Naive B cell (primary cell): ENCODE results near the gene C20orf202. TPM values are rescaled to one million over a fixed set of nuclear protein-coding genes. Genes with fewer than 3 reads are reported as not detected.
A peak's percentile ranks its signal among the peaks of the same experiment; 100 is the strongest.

Experiments
- ATAC-seq, 2 donors: fragments of 150-1000 bp; cut with Tn5 transposase; 2 replicates each; pipeline ENCODE4 v1.10.0; 2021; ENCODE audit warnings: low read depth in 2 of 2, mild to moderate bottlenecking in 2 of 2, moderate library complexity in 2 of 2
- DNase-seq: peaks from one replicate; pipeline ENCODE4 v3.0.0; 2022
- H3K27ac Mint-ChIP-seq, 6 donors: one replicate each; pipeline ENCODE4 v1.8.0; 2020 to 2022; ENCODE audit warnings: mild to moderate bottlenecking in 6 of 6, mixed read lengths in 6 of 6, moderate library complexity in 5 of 6, inconsistent platforms in 2 of 6
- H3K27me3 Mint-ChIP-seq, 3 donors: one replicate each; pipeline ENCODE4 v1.8.0; 2021 to 2022; ENCODE audit warnings: mixed read lengths in 3 of 3, mild to moderate bottlenecking in 1 of 3
- H3K36me3 Mint-ChIP-seq, 2 donors: one replicate each; pipeline ENCODE4 v1.8.0; 2020 to 2022; ENCODE audit warnings: mixed read lengths in 2 of 2, inconsistent platforms in 1 of 2, mild to moderate bottlenecking in 1 of 2
- H3K4me1 Mint-ChIP-seq, 3 donors: one replicate each; pipeline ENCODE4 v1.8.0; 2020 to 2022; ENCODE audit warnings: mixed read lengths in 3 of 3, inconsistent platforms in 1 of 3, mild to moderate bottlenecking in 1 of 3, moderate library complexity in 1 of 3
- H3K4me3 Mint-ChIP-seq, 8 donors: one replicate each; pipeline ENCODE4 v1.8.0; 2020 to 2022; ENCODE audit warnings: mild to moderate bottlenecking in 8 of 8, mixed read lengths in 8 of 8, moderate library complexity in 8 of 8, inconsistent platforms in 2 of 8
- H3K9me3 Mint-ChIP-seq, 7 donors: one replicate each; pipeline ENCODE4 v1.8.0; 2020 to 2022; ENCODE audit warnings: mixed read lengths in 7 of 7, mild to moderate bottlenecking in 5 of 7, inconsistent platforms in 2 of 7, moderate library complexity in 1 of 7
- polyA plus RNA-seq, 6 donors: library from polyadenylated mRNA; unstranded; fragments of 300-500 nt; fragmentation: Illumina TruSeq; gene quantifications; one replicate each; pipeline ENCODE4 v1.2.3, GENCODE V29; 2021; ENCODE audit warnings: low read depth in 6 of 6

Gene C20orf202
- polyA plus RNA-seq, 6 donors from 2014 or later = 0.41 TPM; not detected in 5

DNA sequence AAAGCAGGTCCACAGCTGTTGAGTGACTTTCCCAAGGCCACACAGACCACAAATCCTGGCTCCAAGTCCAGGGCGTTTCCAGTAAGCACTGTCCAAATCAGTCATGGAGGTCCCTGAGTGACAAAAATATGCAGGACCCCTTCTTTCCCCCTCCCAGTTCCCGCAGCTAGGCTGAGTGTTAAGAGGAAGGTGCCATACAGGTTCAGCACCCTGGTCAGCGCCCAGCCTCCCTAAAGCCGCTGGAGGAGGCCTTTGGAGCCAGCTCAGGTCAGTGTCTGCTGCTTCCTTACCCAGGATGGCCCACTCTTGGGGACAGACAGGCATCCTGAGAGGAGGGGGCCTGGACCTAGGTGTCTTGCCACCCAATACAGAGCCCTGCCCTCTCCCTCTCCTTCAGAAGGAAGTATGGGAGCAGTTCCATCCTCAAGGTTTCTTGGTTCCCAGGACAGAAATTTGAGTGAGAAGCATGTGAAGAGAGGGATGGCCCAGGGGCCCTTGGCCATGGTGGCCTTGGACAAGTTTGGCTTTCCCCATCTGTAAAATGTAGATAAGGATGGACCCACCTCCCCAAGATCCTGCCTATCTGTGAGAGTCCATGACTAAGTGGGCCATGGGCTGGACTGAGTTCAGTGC is 31.7 kb upstream of the C20orf202 start:
- H3K27ac Mint-ChIP-seq = no peak overlapping the region
- H3K36me3 Mint-ChIP-seq = peaks cover 30 to 55% of the 10 kb centered on the region in 2 donors
- no peaks in the 10 kb centered on the region for H3K9me3 Mint-ChIP-seq
- peak overlapping the region in 1 of 8 donors; percentile 57 for H3K4me3 Mint-ChIP-seq
- DNase-seq (no peak), ATAC-seq (no peak)
- peaks cover 0 to 5% (median 4%) of the 10 kb centered on the region in 3 donors for H3K4me1 Mint-ChIP-seq
- H3K27me3 Mint-ChIP-seq = no peaks in the 10 kb centered on the region

DNA sequence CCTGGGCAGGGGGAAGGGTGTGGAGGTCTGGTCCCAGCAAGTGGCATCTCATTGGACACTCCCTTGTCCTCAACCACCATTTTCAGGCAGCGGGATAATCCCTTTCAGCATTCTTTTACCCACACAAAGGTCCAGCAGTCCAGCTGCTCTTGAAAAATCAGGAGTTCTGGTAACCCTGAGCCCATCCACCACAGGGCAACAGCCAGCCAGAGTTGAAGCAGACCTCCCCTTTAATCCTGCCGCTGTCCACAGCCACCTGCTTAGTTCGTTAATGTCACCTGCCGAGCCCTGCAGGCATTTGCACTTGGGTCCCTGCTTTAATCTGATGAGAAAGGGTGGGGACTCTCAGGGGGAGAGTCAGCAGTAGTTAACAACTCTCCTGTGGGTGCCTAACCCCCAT is 29.6 kb upstream of the C20orf202 start:
- Mint-ChIP-seq H3K27ac (no peak overlapping the region), H3K36me3 (peaks cover 17 to 39% of the 10 kb centered on the region in 2 donors), H3K27me3 (no peaks in the 10 kb centered on the region), H3K4me3 (no peak overlapping the region), H3K9me3 (no peaks in the 10 kb centered on the region), H3K4me1 (peaks cover 0 to 5% (median 4%) of the 10 kb centered on the region in 3 donors)
- DNase-seq (no peak), ATAC-seq (no peak)

DNA sequence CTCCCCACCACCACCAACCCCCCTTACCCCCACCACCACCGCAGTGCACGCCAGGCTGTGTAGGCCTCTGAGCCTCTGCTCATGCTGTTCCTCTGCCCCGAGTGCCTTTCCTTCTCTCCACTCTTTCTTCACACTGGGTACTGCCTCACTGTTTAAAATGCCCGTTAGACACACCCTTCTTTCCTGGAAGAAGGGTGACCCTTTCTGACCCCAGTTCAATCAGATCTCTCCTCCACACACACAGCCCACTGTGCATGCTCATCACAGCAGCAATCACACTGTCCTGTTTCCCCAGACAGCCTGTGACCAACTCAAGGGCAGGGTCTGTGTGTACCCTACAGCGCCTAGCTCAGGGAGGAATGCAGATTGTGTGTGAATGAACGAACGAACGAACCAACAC is 28.5 kb upstream of the C20orf202 start:
- Mint-ChIP-seq H3K9me3 (no peaks in the 10 kb centered on the region), H3K36me3 (peaks cover 15 to 28% of the 10 kb centered on the region in 2 donors), H3K4me3 (no peak overlapping the region), H3K27ac (peak overlapping the region in 1 of 6 donors; percentile 16), H3K4me1 (peaks cover 0 to 5% (median 4%) of the 10 kb centered on the region in 3 donors), H3K27me3 (no peaks in the 10 kb centered on the region)
- ATAC-seq (no peak), DNase-seq (no peak)

DNA sequence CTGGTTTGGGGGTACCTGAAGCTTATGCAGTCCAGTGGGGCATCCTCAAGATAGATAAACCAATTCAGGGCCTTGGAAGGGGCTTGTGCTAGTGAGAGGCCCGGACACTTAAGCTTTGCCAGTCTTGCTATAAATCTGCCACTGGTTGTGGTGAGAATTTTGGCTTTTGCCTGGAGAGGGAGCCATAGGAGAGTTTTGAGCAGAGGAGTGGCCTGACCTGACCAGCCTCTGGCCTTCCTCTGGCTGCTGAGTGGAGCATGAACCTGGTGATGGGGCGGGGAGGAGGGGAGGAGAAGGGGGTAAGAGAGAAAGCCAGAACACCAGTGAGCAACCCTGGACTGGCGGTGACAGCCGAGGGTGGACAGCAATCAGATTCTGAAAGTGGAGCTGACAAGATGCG is 25.6 kb upstream of the C20orf202 start:
- Mint-ChIP-seq H3K4me1 (peaks cover 0 to 5% (median 4%) of the 10 kb centered on the region in 3 donors), H3K4me3 (no peak overlapping the region), H3K27me3 (peaks cover 0 to 8% (median 6%) of the 10 kb centered on the region in 3 donors), H3K27ac (no peak overlapping the region), H3K9me3 (no peaks in the 10 kb centered on the region), H3K36me3 (peaks cover 15 to 21% of the 10 kb centered on the region in 2 donors)
- DNase-seq = no peak
- no peak for ATAC-seq

DNA sequence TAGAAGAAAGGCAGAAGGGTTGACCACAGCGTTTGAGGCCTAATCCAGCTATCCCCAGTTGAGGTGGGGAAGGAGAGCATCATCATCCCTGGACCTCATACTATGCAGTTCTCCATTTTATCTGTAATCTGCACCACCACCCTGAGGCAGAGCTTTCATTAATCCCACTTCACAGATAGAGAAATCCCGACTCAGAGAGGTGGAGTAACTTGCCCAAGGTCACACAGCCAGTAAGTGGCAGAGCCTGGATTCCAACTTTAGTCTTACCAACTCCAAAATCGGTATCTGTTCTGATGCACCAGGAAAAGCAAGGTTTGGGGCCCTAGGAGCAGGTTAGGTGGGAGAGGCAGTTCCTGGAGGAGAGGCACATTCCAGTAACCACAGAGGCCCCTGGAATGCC is 25.2 kb upstream of the C20orf202 start:
- H3K4me1 Mint-ChIP-seq = peaks cover 0 to 5% (median 4%) of the 10 kb centered on the region in 3 donors
- no peak for ATAC-seq
- DNase-seq = no peak
- peaks cover 12 to 21% of the 10 kb centered on the region in 2 donors for H3K36me3 Mint-ChIP-seq
- peaks cover 0 to 12% (median 10%) of the 10 kb centered on the region in 3 donors for H3K27me3 Mint-ChIP-seq
- no peak overlapping the region for H3K4me3 Mint-ChIP-seq
- H3K9me3 Mint-ChIP-seq = no peaks in the 10 kb centered on the region
- no peak overlapping the region for H3K27ac Mint-ChIP-seq

DNA sequence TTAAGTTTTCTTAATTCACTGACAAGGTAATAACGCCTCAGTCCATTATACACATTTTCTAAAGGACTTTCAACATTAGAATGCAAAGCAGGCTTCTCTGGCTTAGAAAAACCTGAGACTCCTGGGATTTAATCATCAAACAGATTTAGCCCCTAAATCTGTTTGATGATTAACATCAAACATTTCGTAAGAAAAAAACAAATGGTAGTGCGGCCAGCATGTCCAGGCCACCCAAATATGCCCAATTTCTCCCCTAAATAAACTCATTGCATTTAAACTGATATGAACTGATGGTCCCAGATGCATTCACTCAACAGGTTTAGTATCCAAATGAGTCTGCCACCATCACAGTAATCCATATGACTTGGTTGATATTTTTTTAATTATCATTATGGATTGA is 24.6 kb upstream of the C20orf202 start:
- Mint-ChIP-seq H3K36me3 (peaks cover 7 to 21% of the 10 kb centered on the region in 2 donors), H3K4me3 (no peak overlapping the region), H3K27ac (peak overlapping the region in 1 of 6 donors; percentile 73), H3K9me3 (no peaks in the 10 kb centered on the region), H3K27me3 (peaks cover 4 to 17% (median 15%) of the 10 kb centered on the region in 3 donors), H3K4me1 (peaks cover 0 to 5% (median 4%) of the 10 kb centered on the region in 3 donors)
- no peak for ATAC-seq
- no peak for DNase-seq

DNA sequence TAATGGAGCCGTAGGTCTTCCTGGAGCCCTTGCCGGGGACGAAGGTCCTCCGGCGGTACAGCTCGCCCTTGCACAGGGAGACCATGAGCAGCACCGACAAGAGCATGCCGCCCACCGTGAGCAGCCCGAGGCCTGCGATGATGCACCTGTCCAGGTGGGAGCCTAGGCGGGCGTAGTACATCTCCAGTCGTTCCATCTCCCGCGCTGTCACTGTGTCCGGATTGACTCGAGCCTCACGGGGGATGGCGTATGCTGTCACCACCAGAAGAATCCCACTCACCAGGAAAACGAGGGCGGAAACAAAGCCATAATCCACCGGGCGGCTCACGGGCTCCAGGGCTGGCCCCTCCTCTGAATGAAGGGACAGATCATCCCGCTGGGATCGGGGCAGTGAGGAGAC is 22.3 kb upstream of the C20orf202 start:
- Mint-ChIP-seq H3K4me3 (no peak overlapping the region), H3K9me3 (peaks cover 0 to 2% (median 0%) of the 10 kb centered on the region in 7 donors), H3K27ac (no peak overlapping the region), H3K4me1 (peaks cover 3 to 11% (median 7%) of the 10 kb centered on the region in 3 donors), H3K36me3 (peaks cover 0 to 7% of the 10 kb centered on the region in 2 donors), H3K27me3 (peaks cover 15 to 33% (median 30%) of the 10 kb centered on the region in 3 donors)
- DNase-seq (no peak), ATAC-seq (no peak)

DNA sequence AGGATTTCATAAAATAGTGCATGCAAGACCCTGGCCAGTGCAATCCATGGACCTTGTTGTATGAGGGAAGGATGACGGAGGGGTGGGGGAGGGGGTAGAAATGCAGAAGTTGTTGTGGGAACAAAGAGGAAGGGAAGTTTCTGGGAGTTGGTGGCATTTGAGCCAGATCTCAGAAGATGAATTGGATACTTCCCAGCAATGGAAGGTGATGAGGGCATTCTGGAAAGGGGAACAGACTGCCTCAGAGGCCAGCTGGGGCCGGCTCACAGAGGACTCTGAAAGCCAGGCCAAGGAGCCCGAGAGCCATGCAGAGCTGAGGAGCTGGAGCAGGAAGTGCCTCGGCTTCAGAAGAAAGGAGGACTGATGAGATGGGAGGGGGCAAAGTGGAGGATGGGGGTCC is 21.1 kb upstream of the C20orf202 start:
- Mint-ChIP-seq H3K36me3 (no peaks in the 10 kb centered on the region), H3K4me3 (no peak overlapping the region), H3K9me3 (peaks cover 0 to 2% (median 0%) of the 10 kb centered on the region in 7 donors), H3K4me1 (peaks cover 5 to 12% (median 7%) of the 10 kb centered on the region in 3 donors), H3K27ac (peak overlapping the region in 1 of 6 donors; percentile 17), H3K27me3 (peaks cover 15 to 38% (median 35%) of the 10 kb centered on the region in 3 donors)
- no peak for ATAC-seq
- no peak for DNase-seq

DNA sequence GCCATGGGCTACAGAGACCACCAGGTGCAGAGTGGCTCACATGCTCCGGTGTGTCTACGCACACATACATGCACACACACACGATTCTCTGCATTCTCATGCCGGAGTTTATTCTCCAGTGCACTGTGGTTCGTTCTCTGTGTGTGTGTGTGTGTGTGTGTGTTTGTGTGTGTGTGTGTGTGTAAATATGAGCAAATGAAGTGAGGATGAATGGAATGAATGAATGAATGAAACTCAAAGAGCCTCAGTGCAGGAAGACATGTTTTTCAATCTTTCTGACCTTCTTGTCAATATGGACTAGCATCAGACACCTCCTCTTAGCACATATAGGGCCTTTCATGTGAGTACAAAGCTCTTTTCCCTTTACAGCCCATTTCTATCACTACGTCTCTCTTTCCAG is 20.1 kb upstream of the C20orf202 start:
- Mint-ChIP-seq H3K4me3 (peak overlapping the region in 3 of 8 donors; percentile 1 to 60 (median 48)), H3K36me3 (no peaks in the 10 kb centered on the region), H3K4me1 (peaks cover 5 to 12% (median 7%) of the 10 kb centered on the region in 3 donors), H3K9me3 (peaks cover 0 to 2% (median 0%) of the 10 kb centered on the region in 7 donors), H3K27ac (no peak overlapping the region), H3K27me3 (peaks cover 15 to 38% (median 35%) of the 10 kb centered on the region in 3 donors)
- ATAC-seq = no peak
- no peak for DNase-seq

DNA sequence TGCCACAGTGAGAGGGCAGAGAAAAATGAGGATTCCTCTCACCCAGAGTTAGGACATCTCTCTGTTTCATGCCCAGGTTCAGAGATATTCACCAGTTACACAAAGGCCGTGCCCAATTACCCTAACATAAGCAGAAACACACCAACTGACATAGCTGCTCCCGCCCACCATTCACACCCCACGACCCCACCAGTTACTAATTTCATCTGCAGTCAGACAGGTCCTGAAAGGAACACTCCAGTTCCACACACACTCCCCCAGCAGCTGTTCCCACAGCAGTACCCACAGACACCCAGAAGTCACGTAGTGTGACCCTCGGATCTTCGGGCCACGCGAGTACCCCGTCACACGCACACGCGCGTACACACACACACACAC is 19.0 kb upstream of the C20orf202 start:
- Mint-ChIP-seq H3K27me3 (peaks cover 19 to 39% (median 38%) of the 10 kb centered on the region in 3 donors), H3K9me3 (peaks cover 0 to 2% (median 0%) of the 10 kb centered on the region in 7 donors), H3K36me3 (no peaks in the 10 kb centered on the region), H3K4me3 (peak overlapping the region in 7 of 8 donors; percentile 3 to 83 (median 55)), H3K4me1 (peaks cover 5 to 12% (median 7%) of the 10 kb centered on the region in 3 donors), H3K27ac (no peak overlapping the region)
- no peak for ATAC-seq
- no peak for DNase-seq

DNA sequence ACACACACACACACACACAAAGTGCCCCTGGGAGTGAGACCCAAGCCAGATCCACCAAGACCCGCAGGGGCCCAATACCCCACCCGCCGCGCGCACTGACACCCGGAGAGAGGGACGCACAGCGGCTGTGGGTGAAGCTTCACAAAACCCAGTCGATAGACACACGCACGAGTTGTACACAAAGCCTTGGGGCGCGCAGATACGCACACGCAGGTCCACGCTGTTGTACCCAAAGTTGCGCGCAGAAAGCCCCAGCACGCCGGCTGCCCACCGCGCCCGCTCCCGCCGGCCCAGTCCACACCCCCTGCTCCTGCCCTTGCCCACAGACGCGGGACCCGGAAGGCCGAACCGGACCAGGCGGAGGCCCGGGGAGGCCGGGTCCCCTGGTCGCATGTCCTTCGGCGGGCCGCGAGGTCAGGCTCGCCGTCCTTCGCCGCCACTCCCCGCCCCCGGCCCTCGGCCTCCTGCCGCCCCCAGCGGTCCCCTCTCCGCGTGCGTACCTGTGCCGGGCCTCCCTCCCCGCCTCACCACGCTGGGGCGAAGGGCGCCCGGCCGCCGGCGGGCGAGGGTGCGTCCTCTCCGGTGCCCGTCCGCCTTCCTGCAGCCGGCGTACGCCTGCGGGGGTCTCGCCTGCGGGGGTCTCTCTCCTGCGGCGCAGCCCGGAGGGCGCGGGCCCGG is 18.5 kb upstream of the C20orf202 start, which contains the start of gene TMEM74B:
TSS of gene TMEM74B (minus strand) at position 344 of the 678 bp plus-strand sequence. CDS start 1,180 bp downstream, outside the sequence.
- ATAC-seq = no peak
- no peak for DNase-seq
- peaks cover 5 to 12% (median 7%) of the 10 kb centered on the region in 3 donors for H3K4me1 Mint-ChIP-seq
- no peaks in the 10 kb centered on the region for H3K36me3 Mint-ChIP-seq
- peak within 1 kb of the TSS; percentile 37 to 83 (median 72) for H3K4me3 Mint-ChIP-seq
- H3K27ac Mint-ChIP-seq = no peak within 1 kb of the TSS
- H3K27me3 Mint-ChIP-seq = peaks cover 24 to 44% (median 38%) of the 10 kb centered on the region in 3 donors
- H3K9me3 Mint-ChIP-seq = peaks cover 0 to 2% (median 0%) of the 10 kb centered on the region in 7 donors

DNA sequence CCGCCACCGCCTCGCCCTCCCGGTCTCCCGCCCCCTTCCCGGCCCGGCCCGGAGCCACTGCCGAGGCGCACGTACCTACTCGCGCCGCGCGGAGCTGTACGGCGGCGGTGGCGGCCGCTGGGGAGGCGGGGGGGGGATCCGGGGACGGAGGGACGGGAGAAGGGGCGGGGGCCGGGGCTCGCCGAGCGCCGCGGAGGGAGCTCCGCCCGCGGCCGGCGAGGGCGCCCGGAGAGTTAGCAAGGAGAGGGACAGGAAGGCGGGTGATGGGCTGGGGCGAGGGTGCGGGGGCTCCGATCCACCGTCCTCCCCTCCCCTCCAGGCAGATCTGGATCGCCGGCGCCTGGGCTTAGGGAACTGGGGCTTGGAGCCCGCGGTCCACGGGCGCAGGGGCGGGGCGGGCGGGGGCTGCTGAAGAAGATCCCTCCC is 17.9 kb upstream of the C20orf202 start:
- Mint-ChIP-seq H3K27me3 (peaks cover 29 to 49% (median 38%) of the 10 kb centered on the region in 3 donors), H3K4me1 (peaks cover 5 to 12% (median 7%) of the 10 kb centered on the region in 3 donors), H3K27ac (no peak overlapping the region), H3K36me3 (no peaks in the 10 kb centered on the region), H3K4me3 (peak overlapping the region in 1 of 8 donors; percentile 70), H3K9me3 (peaks cover 0 to 2% (median 0%) of the 10 kb centered on the region in 7 donors)
- ATAC-seq (no peak), DNase-seq (no peak)

DNA sequence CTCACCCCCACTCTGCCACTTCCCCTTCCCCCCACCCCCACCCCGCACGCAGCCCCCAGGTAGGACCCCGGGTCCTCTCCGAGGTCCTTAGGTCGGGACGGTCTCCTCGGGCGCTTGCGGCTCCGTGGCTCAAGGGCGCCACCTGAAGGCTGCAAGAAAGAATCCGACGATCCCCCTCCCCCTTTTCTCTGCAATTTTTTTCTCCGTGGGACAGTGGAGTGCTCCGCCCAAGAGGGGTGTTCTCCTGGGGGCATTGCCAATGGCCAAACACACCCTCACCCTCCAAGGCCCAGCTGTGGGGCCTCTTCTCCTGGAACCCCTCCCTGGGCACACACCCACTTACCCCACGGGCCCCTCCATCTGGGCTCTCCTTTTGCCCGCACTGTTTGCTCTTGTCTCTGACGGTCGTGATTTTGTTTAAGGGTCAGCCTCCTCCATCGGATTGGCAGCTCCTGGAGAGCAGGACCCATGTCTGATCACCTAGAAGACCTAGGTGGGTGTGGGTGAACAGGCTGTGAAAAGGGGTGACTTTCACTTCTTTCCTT is 17.4 kb upstream of the C20orf202 start:
- Mint-ChIP-seq H3K4me3 (peak overlapping the region in 7 of 8 donors; percentile 55 to 82 (median 72)), H3K27me3 (peaks cover 34 to 54% (median 38%) of the 10 kb centered on the region in 3 donors), H3K36me3 (no peaks in the 10 kb centered on the region), H3K27ac (peak overlapping the region in 1 of 6 donors; percentile 96), H3K4me1 (peaks cover 5 to 12% (median 7%) of the 10 kb centered on the region in 3 donors), H3K9me3 (peaks cover 0 to 2% (median 0%) of the 10 kb centered on the region in 7 donors)
- DNase-seq = peak; percentile 7
- ATAC-seq = peak; percentile 56 to 61
